ENCODE data around the gene ZFPM1.

- TF ChIP-seq CTCF (IDR thresholded peaks at IDR 0.05) (no peak), ZFX (IDR thresholded peaks at IDR 0.05; ENCODE audit: borderline replicate concordance) (no peak)
Measured at GRCh38 chr16:88421871-88422433, 31.1 kb upstream of the ZFPM1 start.

Data from 22Rv1 (cell line).